Stomach (tissue), 4 donors: Measurements from ENCODE around the gene ANP32E.

Experiments
- CTCF ChIP-seq, 7 experiments: fragments of 450-650 bp in 4 of 7; fragments of 200-600 bp in 3 of 7; sonication (generic) in 3 of 7; IDR thresholded peaks; one replicate each; pipeline ENCODE4 v1.5.1; 2016 to 2019; ENCODE audit warnings: antibody characterized with exemption in 7 of 7, control low read depth in 2 of 7, mild to moderate bottlenecking in 1 of 7
- EP300 ChIP-seq: sonication (generic); formaldehyde crosslinking; IDR thresholded peaks from one replicate; pipeline ENCODE4 v1.6.1; 2017; ENCODE audit warnings: antibody characterized with exemption
- POLR2A ChIP-seq, 4 donors: fragments of 450-650 bp; IDR thresholded peaks; one replicate each; pipeline ENCODE4 v1.6.1; 2016; ENCODE audit warnings: antibody characterized with exemption in 4 of 4, control low read depth in 2 of 4, mild to moderate bottlenecking in 1 of 4, moderate library complexity in 1 of 4
- POLR2AphosphoS5 ChIP-seq, 3 donors: sonication (generic); formaldehyde crosslinking; IDR thresholded peaks; one replicate each; pipeline ENCODE4 v1.6.1; 2016; ENCODE audit warnings: antibody characterized with exemption in 3 of 3

- TF ChIP-seq CTCF (IDR thresholded peaks at IDR 0.05) (no peak), POLR2A (IDR thresholded peaks at IDR 0.05) (no peak), POLR2AphosphoS5 (IDR thresholded peaks at IDR 0.05) (no peak), EP300 (no peak)
Measured at GRCh38 chr1:150227228-150227627, 8.7 kb downstream of the ANP32E start.
